ENCODE results near the gene MYBL2.

Gene MYBL2

GRCh38 chr20:43723186-43723585 lies 56.3 kb downstream of the MYBL2 start:
- no peak for DNase-seq (ENCODE audit: low spot score)
- H3K27ac ChIP-seq = no peak overlapping the region
- no peak for TF ChIP-seq CTCF (IDR thresholded peaks at IDR 0.05)
- no peak overlapping the region for H3K4me3 ChIP-seq

GRCh38 chr20:43723735-43724134 lies 56.8 kb downstream of the MYBL2 start:
- H3K27ac ChIP-seq = no peak overlapping the region
- DNase-seq (ENCODE audit: low spot score) = no peak
- TF ChIP-seq CTCF (IDR thresholded peaks at IDR 0.05) = no peak

GRCh38 chr20:43724383-43724782 lies 57.5 kb downstream of the MYBL2 start:
- no peak for TF ChIP-seq CTCF (IDR thresholded peaks at IDR 0.05)
- H3K4me3 ChIP-seq = no peak overlapping the region
- no peak overlapping the region for H3K27ac ChIP-seq
- DNase-seq (ENCODE audit: low spot score) = no peak

More at GRCh38 chr20:43723735-43724134, 56.8 kb downstream of the MYBL2 start:
- no peak overlapping the region for H3K4me3 ChIP-seq

GRCh38 chr20:43725666-43726065 lies 58.8 kb downstream of the MYBL2 start:
- TF ChIP-seq CTCF (IDR thresholded peaks at IDR 0.05) = no peak
- no peak for DNase-seq (ENCODE audit: low spot score)

GRCh38 chr20:43726333-43726732 lies 59.4 kb downstream of the MYBL2 start:
- no peak for DNase-seq (ENCODE audit: low spot score)
- TF ChIP-seq CTCF (IDR thresholded peaks at IDR 0.05) = no peak
- Histone ChIP-seq H3K27ac (no peak overlapping the region), H3K4me3 (no peak overlapping the region)

More at GRCh38 chr20:43725666-43726065, 58.8 kb downstream of the MYBL2 start:
- H3K27ac ChIP-seq = no peak overlapping the region
- no peak overlapping the region for H3K4me3 ChIP-seq

GRCh38 chr20:43726811-43727338 lies 60.0 kb downstream of the MYBL2 start, which contains the start of gene GTSF1L:
GTSF1L (minus strand) TSS chr20:43727002; CDS start chr20:43726694, 308 bp downstream.
- TF ChIP-seq CTCF (IDR thresholded peaks at IDR 0.05) = no peak
- no peak within 1 kb of the TSS for H3K4me3 ChIP-seq
- no peak within 1 kb of the TSS for H3K27ac ChIP-seq
- no peak for DNase-seq (ENCODE audit: low spot score)

GRCh38 chr20:43727980-43728590 lies 61.2 kb downstream of the MYBL2 start:
- DNase-seq (ENCODE audit: low spot score) = no peak
- no peak overlapping the region for H3K27ac ChIP-seq
- no peak for TF ChIP-seq CTCF (IDR thresholded peaks at IDR 0.05)
- no peak overlapping the region for H3K4me3 ChIP-seq
